Ecto neural progenitor cell (in vitro differentiated cells): Measurements from ENCODE around the gene PCDHGA4.
"Not testable (repeated sequence)": the region's sequence is repeated elsewhere in the genome, so short reads cannot be mapped to it uniquely, and the experiment has no call there.

ENCODE experiments used
- DNase-seq: peaks from one replicate; pipeline ENCODE4 v3.0.0-alpha.2; 2018; ENCODE audit warnings: low spot score

PCDHGA4 gene

DNA sequence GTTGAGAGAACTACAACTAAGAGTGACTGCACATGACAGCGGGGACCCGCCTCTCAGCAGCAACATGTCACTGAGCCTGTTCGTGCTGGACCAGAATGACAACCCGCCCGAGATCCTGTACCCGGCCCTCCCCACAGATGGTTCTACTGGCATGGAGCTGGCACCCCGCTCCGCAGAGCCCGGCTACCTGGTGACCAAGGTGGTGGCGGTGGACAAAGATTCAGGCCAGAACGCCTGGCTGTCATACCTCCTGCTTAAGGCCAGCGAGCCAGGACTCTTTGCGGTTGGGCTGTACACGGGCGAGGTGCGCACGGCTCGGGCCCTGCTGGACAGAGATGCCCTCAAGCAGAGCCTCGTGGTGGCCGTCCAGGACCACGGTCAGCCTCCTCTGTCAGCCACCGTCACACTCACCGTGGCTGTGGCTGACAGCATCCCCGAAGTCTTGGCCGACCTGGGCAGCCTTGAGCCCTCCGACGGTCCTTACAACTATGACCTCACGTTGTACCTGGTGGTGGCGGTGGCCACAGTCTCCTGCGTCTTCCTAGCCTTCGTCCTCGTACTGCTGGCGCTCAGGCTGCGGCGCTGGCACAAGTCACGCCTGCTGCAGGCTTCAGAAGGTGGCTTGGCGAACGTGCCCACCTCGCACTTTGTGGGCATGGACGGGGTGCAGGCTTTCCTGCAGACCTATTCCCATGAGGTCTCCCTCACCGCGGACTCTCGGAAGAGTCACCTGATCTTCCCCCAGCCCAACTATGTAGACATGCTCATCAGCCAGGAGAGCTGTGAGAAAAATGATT, 29.8 kb downstream of the PCDHGA4 start:
- no peak for DNase-seq

GRCh38 chr5:141387557-141388311, 32.9 kb downstream of the PCDHGA4 start, which contains the start of gene PCDHGB4:
Gene PCDHGB4 (plus strand): TSS chr5:141387698. CDS start chr5:141387885, 187 bp downstream.
- DNase-seq, result peak; percentile 73

- no peak for DNase-seq
Observed at GRCh38 chr5:141388661-141389060, 33.8 kb downstream of the PCDHGA4 start.

DNA sequence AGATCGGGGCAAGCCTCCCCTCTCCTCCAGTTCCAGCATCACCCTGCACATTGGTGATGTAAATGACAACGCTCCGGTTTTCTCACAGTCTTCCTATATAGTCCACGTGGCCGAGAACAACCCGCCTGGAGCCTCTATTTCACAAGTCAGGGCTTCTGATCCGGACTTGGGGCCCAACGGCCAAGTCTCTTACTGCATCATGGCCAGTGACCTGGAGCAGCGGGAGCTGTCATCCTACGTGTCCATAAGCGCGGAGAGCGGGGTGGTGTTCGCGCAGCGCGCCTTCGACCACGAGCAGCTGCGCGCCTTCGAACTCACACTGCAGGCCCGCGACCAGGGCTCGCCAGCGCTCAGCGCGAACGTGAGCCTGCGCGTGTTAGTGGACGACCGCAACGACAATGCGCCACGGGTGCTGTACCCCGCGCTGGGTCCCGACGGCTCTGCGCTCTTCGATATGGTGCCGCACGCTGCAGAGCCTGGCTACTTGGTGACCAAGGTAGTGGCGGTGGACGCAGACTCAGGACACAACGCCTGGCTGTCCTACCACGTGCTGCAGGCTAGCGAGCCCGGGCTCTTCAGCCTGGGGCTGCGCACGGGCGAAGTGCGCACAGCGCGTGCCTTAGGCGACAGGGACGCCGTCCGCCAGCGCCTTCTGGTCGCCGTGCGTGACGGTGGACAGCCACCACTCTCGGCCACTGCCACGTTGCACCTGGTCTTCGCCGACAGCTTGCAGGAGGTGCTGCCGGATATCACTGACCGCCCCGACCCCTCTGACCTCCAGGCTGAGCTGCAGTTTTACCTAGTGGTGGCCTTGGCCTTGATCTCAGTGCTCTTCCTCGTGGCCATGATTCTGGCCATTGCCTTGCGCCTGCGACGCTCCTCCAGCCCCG, 34.6 kb downstream of the PCDHGA4 start:
- DNase-seq, result no peak

DNA sequence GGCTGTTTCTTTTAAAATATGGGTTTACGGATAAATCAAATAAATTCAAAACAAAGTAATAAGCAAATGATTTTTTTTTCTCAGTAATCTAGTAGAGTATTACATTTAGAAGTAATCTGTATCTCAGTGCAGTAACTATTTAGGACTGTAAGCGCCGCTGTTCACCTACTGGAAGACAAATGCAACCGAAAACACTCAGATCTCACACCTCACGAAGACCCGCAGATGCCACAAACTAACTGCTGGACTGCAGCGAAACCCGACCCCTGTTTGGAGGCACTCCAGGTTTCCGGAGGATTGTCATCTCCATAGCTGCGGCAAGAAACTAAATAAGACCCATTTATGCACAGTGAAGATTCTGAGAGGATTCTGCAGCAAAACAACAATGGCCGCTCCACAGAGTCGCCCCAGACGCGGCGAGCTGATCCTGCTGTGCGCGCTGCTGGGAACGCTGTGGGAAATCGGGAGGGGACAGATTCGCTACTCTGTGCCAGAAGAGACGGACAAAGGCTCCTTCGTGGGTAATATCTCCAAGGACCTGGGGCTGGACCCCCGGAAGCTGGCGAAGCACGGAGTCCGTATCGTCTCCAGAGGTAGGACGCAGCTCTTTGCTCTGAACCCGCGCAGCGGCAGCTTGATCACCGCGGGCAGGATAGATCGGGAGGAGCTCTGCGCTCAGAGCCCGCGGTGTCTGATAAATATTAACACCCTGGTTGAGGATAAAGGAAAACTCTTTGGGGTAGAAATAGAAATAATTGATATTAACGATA, 37.8 kb downstream of the PCDHGA4 start, which contains the start of gene PCDHGA8:
Gene PCDHGA8 (plus strand): TSS at position 205 of the 770 bp plus-strand sequence. CDS start 181 bp downstream, at position 386.
- DNase-seq, result no peak

DNA sequence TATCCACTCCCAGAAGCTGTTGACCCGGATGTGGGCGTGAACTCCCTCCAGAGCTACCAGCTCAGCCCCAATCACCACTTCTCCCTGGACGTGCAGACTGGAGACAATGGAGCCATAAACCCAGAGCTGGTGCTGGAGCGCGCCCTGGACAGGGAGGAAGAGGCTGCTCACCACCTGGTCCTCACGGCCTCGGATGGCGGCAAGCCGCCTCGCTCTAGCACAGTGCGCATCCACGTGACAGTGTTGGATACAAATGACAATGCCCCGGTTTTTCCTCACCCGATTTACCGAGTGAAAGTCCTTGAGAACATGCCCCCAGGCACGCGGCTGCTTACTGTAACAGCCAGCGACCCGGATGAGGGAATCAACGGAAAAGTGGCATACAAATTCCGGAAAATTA, 38.4 kb downstream of the PCDHGA4 start:
- DNase-seq, result no peak

DNA sequence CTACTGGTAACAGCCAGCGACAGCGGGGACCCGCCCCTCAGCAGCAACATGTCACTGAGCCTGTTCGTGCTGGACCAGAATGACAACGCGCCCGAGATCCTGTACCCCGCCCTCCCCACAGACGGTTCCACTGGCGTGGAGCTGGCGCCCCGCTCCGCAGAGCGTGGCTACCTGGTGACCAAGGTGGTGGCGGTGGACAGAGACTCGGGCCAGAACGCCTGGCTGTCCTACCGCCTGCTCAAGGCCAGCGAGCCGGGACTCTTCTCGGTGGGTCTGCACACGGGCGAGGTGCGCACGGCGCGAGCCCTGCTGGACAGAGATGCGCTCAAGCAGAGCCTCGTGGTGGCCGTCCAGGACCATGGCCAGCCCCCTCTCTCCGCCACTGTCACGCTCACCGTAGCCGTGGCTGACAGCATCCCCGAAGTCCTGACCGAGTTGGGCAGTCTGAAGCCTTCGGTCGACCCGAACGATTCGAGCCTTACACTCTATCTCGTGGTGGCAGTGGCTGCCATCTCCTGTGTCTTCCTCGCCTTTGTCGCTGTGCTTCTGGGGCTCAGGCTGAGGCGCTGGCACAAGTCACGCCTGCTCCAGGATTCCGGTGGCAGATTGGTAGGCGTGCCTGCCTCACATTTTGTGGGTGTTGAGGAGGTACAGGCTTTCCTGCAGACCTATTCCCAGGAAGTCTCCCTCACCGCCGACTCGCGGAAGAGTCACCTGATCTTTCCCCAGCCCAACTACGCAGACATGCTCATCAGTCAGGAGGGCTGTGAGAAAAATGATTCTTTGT, 39.8 kb downstream of the PCDHGA4 start:
- DNase-seq, result not testable (repeated sequence)

DNA sequence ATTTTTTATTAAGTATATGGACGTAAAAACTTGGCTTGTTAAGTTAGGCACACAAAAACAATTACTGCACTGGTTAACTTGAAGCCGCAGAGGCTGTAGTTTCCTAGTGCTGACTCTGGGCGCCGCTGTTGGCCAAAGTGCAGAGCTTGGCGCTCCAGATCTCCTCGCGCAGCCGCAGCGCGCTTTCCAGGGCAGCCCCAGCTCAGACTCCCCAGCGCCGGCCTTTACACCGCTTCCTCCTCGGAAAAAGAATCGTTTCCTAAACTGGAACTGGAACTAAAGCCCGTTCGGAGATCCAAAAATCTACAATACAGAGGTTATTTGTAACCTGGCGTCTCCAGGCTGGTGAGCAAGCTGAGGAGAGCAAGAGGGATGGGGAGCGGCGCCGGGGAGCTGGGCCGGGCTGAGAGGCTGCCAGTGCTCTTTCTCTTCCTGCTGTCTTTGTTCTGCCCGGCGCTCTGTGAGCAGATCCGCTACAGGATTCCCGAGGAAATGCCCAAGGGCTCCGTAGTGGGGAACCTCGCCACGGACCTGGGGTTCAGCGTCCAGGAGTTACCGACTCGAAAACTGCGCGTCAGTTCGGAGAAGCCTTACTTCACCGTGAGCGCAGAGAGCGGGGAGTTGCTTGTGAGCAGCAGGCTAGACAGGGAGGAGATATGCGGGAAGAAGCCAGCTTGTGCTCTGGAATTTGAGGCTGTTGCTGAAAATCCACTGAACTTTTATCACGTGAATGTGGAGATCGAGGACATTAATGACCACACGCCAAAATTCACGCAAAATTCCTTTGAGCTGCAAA, 43.1 kb downstream of the PCDHGA4 start, which contains the start of gene PCDHGB5:
Gene PCDHGB5 (plus strand): TSS at position 192 of the 796 bp plus-strand sequence. CDS start 181 bp downstream, at position 373.
- DNase-seq, result not testable (repeated sequence)

DNA sequence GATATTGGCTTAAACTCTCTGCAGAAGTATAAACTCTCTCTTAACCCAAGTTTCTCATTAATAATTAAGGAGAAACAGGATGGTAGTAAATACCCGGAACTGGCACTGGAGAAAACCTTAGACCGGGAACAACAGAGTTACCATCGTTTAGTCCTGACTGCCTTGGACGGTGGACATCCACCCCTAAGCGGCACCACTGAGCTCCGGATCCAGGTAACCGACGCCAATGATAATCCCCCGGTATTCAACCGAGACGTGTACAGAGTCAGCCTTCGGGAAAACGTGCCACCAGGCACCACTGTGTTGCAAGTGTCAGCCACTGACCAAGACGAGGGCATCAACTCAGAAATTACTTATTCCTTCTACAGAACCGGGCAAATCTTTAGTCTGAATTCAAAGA, 43.8 kb downstream of the PCDHGA4 start:
- no peak for DNase-seq

DNA sequence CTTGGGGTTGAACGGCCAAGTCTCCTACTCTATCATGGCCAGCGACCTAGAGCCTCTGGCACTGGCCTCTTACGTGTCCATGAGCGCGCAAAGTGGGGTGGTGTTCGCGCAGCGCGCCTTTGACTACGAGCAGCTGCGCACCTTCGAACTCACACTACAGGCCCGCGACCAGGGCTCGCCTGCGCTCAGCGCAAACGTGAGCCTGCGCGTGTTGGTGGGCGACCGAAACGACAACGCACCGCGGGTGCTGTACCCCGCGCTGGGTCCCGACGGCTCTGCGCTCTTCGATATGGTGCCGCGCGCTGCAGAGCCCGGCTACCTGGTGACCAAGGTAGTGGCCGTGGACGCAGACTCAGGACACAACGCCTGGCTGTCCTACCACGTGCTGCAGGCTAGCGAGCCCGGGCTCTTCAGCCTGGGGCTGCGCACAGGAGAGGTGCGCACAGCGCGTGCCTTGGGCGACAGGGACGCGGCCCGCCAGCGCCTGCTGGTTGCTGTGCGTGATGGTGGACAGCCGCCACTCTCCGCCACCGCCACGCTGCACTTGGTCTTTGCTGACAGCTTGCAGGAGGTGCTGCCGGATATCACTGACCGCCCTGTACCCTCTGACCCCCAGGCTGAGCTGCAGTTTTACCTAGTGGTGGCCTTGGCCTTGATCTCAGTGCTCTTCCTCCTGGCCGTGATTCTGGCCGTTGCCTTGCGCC, 44.9 kb downstream of the PCDHGA4 start:
- no peak for DNase-seq

GRCh38 chr5:141402553-141403243, 47.9 kb downstream of the PCDHGA4 start, which contains the start of gene PCDHGA9:
Gene PCDHGA9 (plus strand): TSS chr5:141402778. CDS start chr5:141402953, 175 bp downstream.
- DNase-seq, result no peak

DNA sequence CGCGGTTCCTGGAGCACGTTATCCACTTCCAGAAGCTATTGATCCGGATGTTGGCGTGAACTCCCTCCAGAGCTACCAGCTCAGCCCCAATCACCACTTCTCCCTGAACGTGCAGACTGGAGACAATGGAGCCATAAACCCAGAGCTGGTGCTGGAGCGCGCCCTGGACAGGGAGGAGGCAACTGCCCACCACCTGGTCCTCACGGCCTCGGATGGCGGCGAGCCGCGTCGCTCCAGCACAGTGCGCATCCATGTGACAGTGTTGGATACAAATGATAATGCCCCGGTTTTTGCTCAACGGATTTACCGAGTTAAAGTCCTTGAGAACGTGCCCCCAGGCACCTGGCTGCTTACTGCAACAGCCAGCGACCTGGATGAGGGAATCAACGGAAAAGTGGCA, 48.6 kb downstream of the PCDHGA4 start:
- no peak for DNase-seq
